ENCODE results near the gene RNF6. TPM values are rescaled to one million over a fixed set of nuclear protein-coding genes. Genes with fewer than 3 reads are reported as not detected.

RNF6 gene
- total RNA-seq, 2 donors from 2014 or later, result 46.3 to 47.0 TPM

- ATAC-seq (replicated peaks in 1 of 2) (no peak), DNase-seq (no peak)
- Mint-ChIP-seq H3K27me3 (ENCODE audit: low read depth) (no peaks in the 10 kb centered on the region), H3K27ac (no peak overlapping the region), H3K36me3 (ENCODE audit: insufficient read depth in 2 of 2) (peaks cover 2% of the 10 kb centered on the region in 2 donors), H3K9me3 (no peaks in the 10 kb centered on the region), H3K4me3 (no peak overlapping the region), H3K4me1 (ENCODE audit: low read depth) (peaks cover 10% of the 10 kb centered on the region)
These were observed 27.4 kb upstream of the RNF6 start for GRCh38 chr13:26249551-26249950.

GRCh38 chr13:26247608-26248007 lies 25.5 kb upstream of the RNF6 start:
- ATAC-seq (replicated peaks in 1 of 2) (no peak), DNase-seq (no peak)
- Mint-ChIP-seq H3K27ac (no peak overlapping the region), H3K9me3 (no peaks in the 10 kb centered on the region), H3K4me3 (no peak overlapping the region), H3K27me3 (ENCODE audit: low read depth) (no peaks in the 10 kb centered on the region), H3K36me3 (ENCODE audit: insufficient read depth in 2 of 2) (no peaks in the 10 kb centered on the region), H3K4me1 (ENCODE audit: low read depth) (peaks cover under 1% of the 10 kb centered on the region)

- H3K9me3 Mint-ChIP-seq, result peaks cover 0 to 1% of the 10 kb centered on the region in 2 donors
- no peak for ATAC-seq (replicated peaks in 1 of 2)
- H3K27me3 Mint-ChIP-seq (ENCODE audit: low read depth), result no peaks in the 10 kb centered on the region
- no peak overlapping the region for H3K27ac Mint-ChIP-seq
- no peak for DNase-seq
- H3K4me1 Mint-ChIP-seq (ENCODE audit: low read depth), result no peaks in the 10 kb centered on the region
- no peak overlapping the region for H3K4me3 Mint-ChIP-seq
- no peaks in the 10 kb centered on the region for H3K36me3 Mint-ChIP-seq (ENCODE audit: insufficient read depth in 2 of 2)
These were observed 24.9 kb upstream of the RNF6 start for GRCh38 chr13:26247011-26247410.

DNA sequence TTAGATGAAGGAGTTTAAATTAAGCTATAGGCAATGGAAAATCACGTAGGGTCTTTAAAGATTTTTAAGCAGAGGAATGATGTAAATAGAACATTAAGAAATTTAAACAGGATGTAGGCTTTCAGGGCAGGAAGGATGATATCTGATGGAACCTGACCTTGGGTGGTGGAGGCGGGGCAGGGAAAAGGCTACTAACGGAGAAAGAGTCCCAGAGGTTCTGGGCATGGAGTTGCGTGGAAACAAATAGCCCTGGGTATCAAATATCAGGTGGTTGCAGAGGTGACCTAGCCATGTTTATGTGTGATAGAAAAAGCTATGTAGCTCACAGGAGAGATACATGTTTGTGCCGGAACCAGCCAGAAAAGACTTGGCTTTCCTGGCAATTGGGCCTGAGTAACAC lies 24.0 kb upstream of the RNF6 start:
- no peak overlapping the region for H3K4me3 Mint-ChIP-seq
- DNase-seq (no peak), ATAC-seq (replicated peaks in 1 of 2) (no peak)
- H3K36me3 Mint-ChIP-seq (ENCODE audit: insufficient read depth in 2 of 2), result no peaks in the 10 kb centered on the region
- H3K27me3 Mint-ChIP-seq (ENCODE audit: low read depth), result no peaks in the 10 kb centered on the region
- H3K27ac Mint-ChIP-seq, result no peak overlapping the region
- H3K9me3 Mint-ChIP-seq, result peaks cover 0 to 1% of the 10 kb centered on the region in 2 donors
- no peaks in the 10 kb centered on the region for H3K4me1 Mint-ChIP-seq (ENCODE audit: low read depth)

GRCh38 chr13:26236296-26236695 lies 14.2 kb upstream of the RNF6 start:
- DNase-seq, result no peak

GRCh38 chr13:26230703-26231102 lies 8.6 kb upstream of the RNF6 start:
- Mint-ChIP-seq H3K27me3 (ENCODE audit: low read depth) (no peaks in the 10 kb centered on the region), H3K9me3 (no peaks in the 10 kb centered on the region), H3K36me3 (ENCODE audit: insufficient read depth in 2 of 2) (no peaks in the 10 kb centered on the region), H3K4me3 (no peak overlapping the region), H3K4me1 (ENCODE audit: low read depth) (no peaks in the 10 kb centered on the region), H3K27ac (no peak overlapping the region)
- no peak for ATAC-seq (replicated peaks in 1 of 2)
- no peak for DNase-seq

More at GRCh38 chr13:26236296-26236695, 14.2 kb upstream of the RNF6 start:
- Mint-ChIP-seq H3K9me3 (no peaks in the 10 kb centered on the region), H3K27me3 (ENCODE audit: low read depth) (no peaks in the 10 kb centered on the region), H3K4me3 (no peak overlapping the region), H3K36me3 (ENCODE audit: insufficient read depth in 2 of 2) (no peaks in the 10 kb centered on the region), H3K4me1 (ENCODE audit: low read depth) (peaks cover 8% of the 10 kb centered on the region), H3K27ac (no peak overlapping the region)
- peak in 1 of 2 donors; percentile 13 for ATAC-seq (replicated peaks in 1 of 2)

- no peak for ATAC-seq (replicated peaks in 1 of 2)
- Mint-ChIP-seq H3K4me1 (ENCODE audit: low read depth) (no peaks in the 10 kb centered on the region), H3K9me3 (no peaks in the 10 kb centered on the region), H3K27me3 (ENCODE audit: low read depth) (no peaks in the 10 kb centered on the region), H3K4me3 (no peak overlapping the region), H3K27ac (no peak overlapping the region), H3K36me3 (ENCODE audit: insufficient read depth in 2 of 2) (no peaks in the 10 kb centered on the region)
- DNase-seq, result no peak
These were observed 7.0 kb upstream of the RNF6 start for GRCh38 chr13:26229080-26229615.

GRCh38 chr13:26228096-26228495 lies 6.0 kb upstream of the RNF6 start:
- no peak for DNase-seq
- H3K4me1 Mint-ChIP-seq (ENCODE audit: low read depth), result peaks cover 5% of the 10 kb centered on the region
- H3K9me3 Mint-ChIP-seq, result no peaks in the 10 kb centered on the region
- no peaks in the 10 kb centered on the region for H3K36me3 Mint-ChIP-seq (ENCODE audit: insufficient read depth in 2 of 2)
- no peaks in the 10 kb centered on the region for H3K27me3 Mint-ChIP-seq (ENCODE audit: low read depth)
- H3K27ac Mint-ChIP-seq, result no peak overlapping the region
- no peak for ATAC-seq (replicated peaks in 1 of 2)
- no peak overlapping the region for H3K4me3 Mint-ChIP-seq

GRCh38 chr13:26227166-26227971 lies 5.3 kb upstream of the RNF6 start:
- no peak for ATAC-seq (replicated peaks in 1 of 2)

GRCh38 chr13:26225896-26226617 lies 3.9 kb upstream of the RNF6 start:
- no peak overlapping the region for H3K4me3 Mint-ChIP-seq
- no peaks in the 10 kb centered on the region for H3K27me3 Mint-ChIP-seq (ENCODE audit: low read depth)
- ATAC-seq (replicated peaks in 1 of 2) (no peak), DNase-seq (no peak)
- peaks cover 4 to 9% of the 10 kb centered on the region in 2 donors for H3K36me3 Mint-ChIP-seq (ENCODE audit: insufficient read depth in 2 of 2)
- no peak overlapping the region for H3K27ac Mint-ChIP-seq
- H3K4me1 Mint-ChIP-seq (ENCODE audit: low read depth), result peaks cover 10% of the 10 kb centered on the region
- H3K9me3 Mint-ChIP-seq, result peaks cover 0 to 2% of the 10 kb centered on the region in 2 donors

More at GRCh38 chr13:26227166-26227971, 5.3 kb upstream of the RNF6 start:
- Mint-ChIP-seq H3K36me3 (ENCODE audit: insufficient read depth in 2 of 2) (peaks cover 0 to 2% of the 10 kb centered on the region in 2 donors), H3K9me3 (peaks cover 0 to 2% of the 10 kb centered on the region in 2 donors), H3K27me3 (ENCODE audit: low read depth) (no peaks in the 10 kb centered on the region), H3K27ac (no peak overlapping the region), H3K4me3 (no peak overlapping the region), H3K4me1 (ENCODE audit: low read depth) (peaks cover 10% of the 10 kb centered on the region)
- no peak for DNase-seq

- ATAC-seq (replicated peaks in 1 of 2) (peak; percentile 60 to 61), DNase-seq (no peak)
- Mint-ChIP-seq H3K4me1 (ENCODE audit: low read depth) (peaks cover 31% of the 10 kb centered on the region), H3K36me3 (ENCODE audit: insufficient read depth in 2 of 2) (peaks cover 13 to 21% of the 10 kb centered on the region in 2 donors), H3K27me3 (ENCODE audit: low read depth) (no peaks in the 10 kb centered on the region), H3K4me3 (peak overlapping the region; percentile 94 to 100), H3K27ac (peak overlapping the region; percentile 98), H3K9me3 (peaks cover 0 to 2% of the 10 kb centered on the region in 2 donors)
These were observed 469 bp upstream of the RNF6 start for GRCh38 chr13:26222520-26223046.

DNA sequence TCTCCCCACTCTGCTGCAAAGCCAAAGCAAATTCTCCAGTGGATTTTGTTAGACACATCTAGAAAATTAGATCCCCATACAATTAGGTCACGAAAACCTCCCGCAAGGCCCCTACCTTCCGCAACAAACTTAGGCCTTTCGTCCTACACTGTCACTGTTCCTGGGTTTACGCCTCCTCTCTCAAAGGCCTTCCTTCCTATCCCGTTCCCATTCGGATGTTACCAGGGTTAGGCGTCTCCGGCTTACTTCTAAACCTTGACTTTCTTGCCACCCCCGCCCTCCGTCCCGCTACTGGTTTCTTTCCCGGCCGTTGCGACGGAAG lies 754 bp downstream of the RNF6 start:
- Mint-ChIP-seq H3K9me3 (peaks cover 0 to 2% of the 10 kb centered on the region in 2 donors), H3K27me3 (ENCODE audit: low read depth) (no peaks in the 10 kb centered on the region), H3K4me1 (ENCODE audit: low read depth) (peaks cover 31% of the 10 kb centered on the region), H3K27ac (peak overlapping the region; percentile 98), H3K4me3 (peak overlapping the region; percentile 94 to 100), H3K36me3 (ENCODE audit: insufficient read depth in 2 of 2) (peaks cover 18 to 25% of the 10 kb centered on the region in 2 donors)
- DNase-seq (no peak), ATAC-seq (replicated peaks in 1 of 2) (peak; percentile 7 to 30)

- DNase-seq, result peak in 1 of 2 donors; percentile 7
- peaks cover 0 to 2% of the 10 kb centered on the region in 2 donors for H3K9me3 Mint-ChIP-seq
- peak overlapping the region; percentile 47 for H3K27ac Mint-ChIP-seq
- peak overlapping the region; percentile 94 to 100 for H3K4me3 Mint-ChIP-seq
- no peaks in the 10 kb centered on the region for H3K27me3 Mint-ChIP-seq (ENCODE audit: low read depth)
- H3K4me1 Mint-ChIP-seq (ENCODE audit: low read depth), result peaks cover 31% of the 10 kb centered on the region
- peaks cover 18 to 25% of the 10 kb centered on the region in 2 donors for H3K36me3 Mint-ChIP-seq (ENCODE audit: insufficient read depth in 2 of 2)
- ATAC-seq (replicated peaks in 1 of 2), result no peak
These were observed 1.5 kb downstream of the RNF6 start for GRCh38 chr13:26220575-26220974.
